Nephron (organoid): Measurements from ENCODE around the gene ARHGAP22.

Source experiments
- H3K27ac Mint-ChIP-seq, 3 experiments: 2 replicates each; pipeline ENCODE4 v1.8.0; 2020; ENCODE audit warnings: mixed read lengths in 3 of 3, mild to moderate bottlenecking in 2 of 3, moderate library complexity in 1 of 3
- H3K27me3 Mint-ChIP-seq: 2 replicates; pipeline ENCODE4 v1.8.0; 2021; ENCODE audit warnings: low read depth, mild to moderate bottlenecking, moderate library complexity, mixed read lengths
- H3K36me3 Mint-ChIP-seq: 2 replicates; pipeline ENCODE4 v1.8.0; 2020; ENCODE audit warnings: low read depth, mixed read lengths
- H3K4me1 Mint-ChIP-seq: 2 replicates; pipeline ENCODE4 v1.8.0; 2020; ENCODE audit warnings: mixed read lengths
- H3K4me3 Mint-ChIP-seq, 3 experiments: 2 replicates each; pipeline ENCODE4 v1.8.0; 2020; ENCODE audit warnings: mild to moderate bottlenecking in 3 of 3, mixed read lengths in 3 of 3, moderate library complexity in 2 of 3
- H3K9me3 Mint-ChIP-seq: 2 replicates; pipeline ENCODE4 v1.8.0; 2020; ENCODE audit warnings: mixed read lengths
- CTCF ChIP-seq, 3 experiments: fragments of 200-600 bp; sonication (generic); IDR thresholded peaks; one replicate each; pipeline ENCODE4 v1.5.0; 2021; ENCODE audit warnings: antibody characterized with exemption in 3 of 3; ENCODE audit not compliant: unreplicated experiment in 3 of 3

Gene ARHGAP22

GRCh38 chr10:48445932-48446331, 158.9 kb downstream of the ARHGAP22 start:
- H3K4me1 Mint-ChIP-seq: peaks cover 10% of the 10 kb centered on the region

DNA sequence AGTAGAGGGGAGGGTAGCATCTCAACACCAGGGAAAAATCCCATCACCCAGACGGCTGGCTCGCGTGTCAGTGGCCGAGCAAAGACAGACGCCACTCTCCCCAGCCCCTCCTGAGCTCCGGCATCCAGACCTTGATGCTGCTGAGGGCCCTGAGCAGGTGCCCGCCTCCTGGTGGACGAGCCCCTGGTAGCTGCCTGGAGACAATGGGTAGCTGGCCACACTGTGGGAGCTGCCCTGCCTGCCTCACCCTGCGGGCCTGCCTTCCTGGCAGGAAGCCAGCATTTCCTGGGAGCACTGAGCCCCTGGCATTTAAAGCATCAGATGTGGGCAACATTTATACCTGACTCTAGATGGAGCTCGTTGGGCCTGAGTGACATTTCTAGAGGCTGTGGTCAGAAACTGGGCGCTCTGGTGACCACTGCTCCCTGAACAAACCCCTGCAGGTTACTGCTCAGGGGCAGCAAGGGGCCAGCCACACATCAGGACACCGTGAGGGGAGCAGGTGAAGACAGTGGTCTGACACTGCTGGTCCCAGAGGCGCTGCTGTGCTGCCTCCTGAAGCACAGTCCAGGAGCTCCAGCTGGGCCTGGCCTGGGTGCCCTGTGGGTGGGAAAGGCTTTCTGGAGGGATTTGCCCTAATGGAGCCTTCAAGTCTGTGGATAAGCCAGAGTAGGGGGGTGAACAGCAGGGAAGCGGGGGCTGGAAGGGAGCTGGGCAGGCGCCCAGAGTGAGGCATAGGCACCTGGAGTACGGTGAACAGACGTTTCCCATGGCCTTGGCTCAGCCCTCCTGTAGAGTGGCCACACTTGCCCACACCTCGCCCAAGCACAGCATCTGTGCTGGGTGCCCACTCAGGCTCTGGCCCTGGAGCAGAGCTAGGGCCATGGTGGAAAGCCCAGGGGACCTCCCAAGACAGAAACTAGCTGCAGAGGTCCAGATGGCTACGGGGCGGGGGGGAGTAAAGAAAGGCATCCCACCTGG, 159.7 kb downstream of the ARHGAP22 start:
- Mint-ChIP-seq H3K4me1 (peaks cover 10% of the 10 kb centered on the region), H3K27ac (no peak overlapping the region), H3K36me3 (no peaks in the 10 kb centered on the region), H3K27me3 (peaks cover 19% of the 10 kb centered on the region), H3K4me3 (no peak overlapping the region), H3K9me3 (no peaks in the 10 kb centered on the region)
- TF ChIP-seq CTCF (IDR thresholded peaks at IDR 0.05; ENCODE audit: unreplicated experiment in 3 of 3): no peak

More at GRCh38 chr10:48445932-48446331, 158.9 kb downstream of the ARHGAP22 start:
- H3K27me3 Mint-ChIP-seq: peaks cover 19% of the 10 kb centered on the region
- H3K36me3 Mint-ChIP-seq: no peaks in the 10 kb centered on the region
- H3K4me3 Mint-ChIP-seq: no peak overlapping the region
- no peaks in the 10 kb centered on the region for H3K9me3 Mint-ChIP-seq
- H3K27ac Mint-ChIP-seq: no peak overlapping the region
- no peak for TF ChIP-seq CTCF (IDR thresholded peaks at IDR 0.05; ENCODE audit: unreplicated experiment in 3 of 3)

DNA sequence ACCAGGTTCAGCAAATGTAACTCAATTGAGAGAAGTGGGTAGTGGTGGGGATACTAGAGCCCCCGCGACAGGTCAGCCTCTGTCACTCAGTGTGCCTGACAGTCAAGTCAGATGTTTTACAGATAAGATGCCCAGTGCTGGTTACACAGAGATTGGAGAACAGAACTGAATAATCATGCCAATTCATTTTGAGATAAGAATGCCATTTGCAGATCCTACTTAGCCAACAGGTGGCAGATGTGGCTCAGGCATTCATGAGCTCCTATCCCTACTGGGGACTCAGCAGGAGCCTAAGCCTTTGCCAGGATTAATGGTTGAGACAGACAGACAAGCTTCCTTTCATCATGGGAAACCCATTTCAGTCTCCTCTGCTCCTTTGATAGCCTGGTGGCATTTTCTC, 160.6 kb downstream of the ARHGAP22 start:
- H3K4me3 Mint-ChIP-seq: no peak overlapping the region
- peak in 2 of 3 experiments; percentile 30 to 37 for TF ChIP-seq CTCF (IDR thresholded peaks at IDR 0.05; ENCODE audit: unreplicated experiment in 3 of 3)
- no peaks in the 10 kb centered on the region for H3K36me3 Mint-ChIP-seq
- peaks cover 19% of the 10 kb centered on the region for H3K27me3 Mint-ChIP-seq
- no peak overlapping the region for H3K27ac Mint-ChIP-seq
- H3K9me3 Mint-ChIP-seq: no peaks in the 10 kb centered on the region
- H3K4me1 Mint-ChIP-seq: peaks cover 10% of the 10 kb centered on the region

DNA sequence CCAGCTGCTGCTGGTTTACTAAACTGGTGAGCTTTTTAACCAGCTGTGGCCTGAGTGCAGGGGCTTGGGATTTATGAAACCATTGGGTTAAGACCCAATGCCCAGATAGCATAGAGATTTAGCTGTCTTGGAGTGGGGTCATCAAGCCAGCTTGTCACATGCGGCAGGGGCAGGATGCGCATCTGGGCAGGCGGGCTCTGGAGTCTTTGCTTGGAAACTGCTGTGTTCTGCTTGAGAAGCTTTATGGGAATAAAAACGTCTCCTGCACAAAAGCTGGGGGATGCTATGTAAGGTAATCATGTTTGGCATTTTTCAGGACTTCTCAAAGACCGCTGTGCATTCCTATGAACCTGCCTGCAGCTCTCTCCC, 162.1 kb downstream of the ARHGAP22 start:
- peaks cover 10% of the 10 kb centered on the region for H3K36me3 Mint-ChIP-seq
- peaks cover 10% of the 10 kb centered on the region for H3K4me1 Mint-ChIP-seq
- H3K27me3 Mint-ChIP-seq: peaks cover 18% of the 10 kb centered on the region
- H3K4me3 Mint-ChIP-seq: no peak overlapping the region
- H3K9me3 Mint-ChIP-seq: no peaks in the 10 kb centered on the region
- H3K27ac Mint-ChIP-seq: no peak overlapping the region
- no peak for TF ChIP-seq CTCF (IDR thresholded peaks at IDR 0.05; ENCODE audit: unreplicated experiment in 3 of 3)

DNA sequence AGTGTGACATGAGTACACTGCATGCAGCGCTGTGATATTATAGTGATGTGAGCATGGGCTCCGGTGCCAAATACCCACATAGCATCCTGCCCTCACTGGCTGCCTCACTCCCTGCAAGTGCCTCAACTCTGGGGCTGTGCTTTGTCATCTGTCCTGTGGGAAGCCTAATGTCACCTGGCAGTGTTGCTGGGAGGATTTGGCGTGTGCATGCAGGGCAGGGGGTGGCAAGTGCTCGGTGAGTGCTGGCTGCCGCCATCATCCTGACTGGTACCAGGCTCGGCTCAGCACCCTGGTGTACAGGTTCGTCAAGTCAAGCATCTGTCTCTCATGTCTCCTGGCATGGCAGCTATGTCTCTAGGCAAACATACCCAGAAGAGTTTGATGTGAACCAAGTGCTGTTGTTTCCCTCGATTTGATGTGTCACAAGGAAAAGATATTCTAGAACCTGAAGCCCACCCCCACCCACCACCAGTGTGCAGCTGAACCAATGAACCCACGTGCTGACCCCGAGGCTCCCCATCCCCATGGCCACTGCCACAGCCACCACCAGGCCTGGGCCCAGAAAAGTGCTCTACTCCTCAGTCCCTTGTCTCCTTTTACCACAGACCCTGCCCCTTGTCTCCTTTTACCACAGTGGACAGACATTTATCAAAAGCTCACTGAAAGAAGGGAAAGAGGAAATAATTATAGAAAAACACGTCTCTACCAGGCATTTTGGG, 162.6 kb downstream of the ARHGAP22 start:
- Mint-ChIP-seq H3K4me3 (no peak overlapping the region), H3K4me1 (peaks cover 10% of the 10 kb centered on the region), H3K27ac (no peak overlapping the region), H3K36me3 (peaks cover 14% of the 10 kb centered on the region), H3K9me3 (no peaks in the 10 kb centered on the region), H3K27me3 (peaks cover 15% of the 10 kb centered on the region)
- no peak for TF ChIP-seq CTCF (IDR thresholded peaks at IDR 0.05; ENCODE audit: unreplicated experiment in 3 of 3)
